K562 treated with DMSO at 1 percent for 4 hours (cell line): ENCODE results near the gene OR1K1. TPM values are rescaled to one million over a fixed set of nuclear protein-coding genes. Genes with fewer than 3 reads are reported as not detected.

Experiments
- total RNA-seq: library from RNA; unstranded; fragments of 300-600 nt; gene quantifications from 2 replicates; pipeline ENCODE4 v1.2.3, GENCODE V29; 2022; ENCODE audit not compliant: insufficient read depth

The OR1K1 gene
- not detected in 2 replicates for total RNA-seq

GRCh38 chr9:122800066-122801060 is at the start of gene OR1K1:
Gene OR1K1, plus strand, starts transcription at chr9:122800123. Its CDS starts 0 bp downstream, at chr9:122800123.

GRCh38 chr9:122788831-122789230 is 11.1 kb upstream of the OR1K1 start, which contains the start of gene OR5C1:
Gene OR5C1, plus strand, starts transcription at chr9:122788933. Its CDS starts 0 bp downstream, at chr9:122788933.

Other genes with a start within 250 kb of the OR1K1 start
- not detected in 2 replicates for gene OR1N2, start 247.0 kb upstream of the OR1K1 start, total RNA-seq
- gene OR1L8, start 216.7 kb upstream of the OR1K1 start, total RNA-seq, result not detected in 2 replicates
- not detected in 2 replicates for gene OR1Q1, start 185.4 kb upstream of the OR1K1 start, total RNA-seq
- gene OR1B1, start 142.5 kb upstream of the OR1K1 start, total RNA-seq, result not detected in 2 replicates
- not detected in 2 replicates for gene OR1L1, start 138.4 kb upstream of the OR1K1 start, total RNA-seq
- gene OR1L3, start 125.0 kb upstream of the OR1K1 start, total RNA-seq, result not detected in 2 replicates
- gene OR1L4, start 76.1 kb upstream of the OR1K1 start, total RNA-seq, result not detected in 2 replicates
- gene OR1L6, start 57.8 kb upstream of the OR1K1 start, total RNA-seq, result not detected in 2 replicates
- gene OR5C1, start 11.2 kb upstream of the OR1K1 start, total RNA-seq, result not detected in 2 replicates
- gene PDCL, start 28.5 kb downstream of the OR1K1 start, total RNA-seq, result 13.4 and 16.4 TPM in 2 replicates
- gene RC3H2, start 105.2 kb downstream of the OR1K1 start, total RNA-seq, result 13.5 and 15.7 TPM in 2 replicates
- 5.5 and 5.9 TPM in 2 replicates for gene ZBTB6, start 113.2 kb downstream of the OR1K1 start, total RNA-seq
- 2.9 and 4.0 TPM in 2 replicates for gene ZBTB26, start 131.4 kb downstream of the OR1K1 start, total RNA-seq
- gene RABGAP1, start 140.9 kb downstream of the OR1K1 start, total RNA-seq, result 5.1 and 10.0 TPM in 2 replicates
- not detected in 2 replicates for gene GPR21, start 233.5 kb downstream of the OR1K1 start, total RNA-seq